Adipose tissue (tissue), 3 donors: Measurements from ENCODE around the gene HMG20A. TPM values are rescaled to one million over a fixed set of nuclear protein-coding genes. Genes with fewer than 3 reads are reported as not detected.

Experiments used
- H3K27ac ChIP-seq: one replicate; pipeline ENCODE4 v1.5.1; 2013; ENCODE audit warnings: low read depth, low read length
- WGBS, 3 donors: extraction: QIAGEN DNeasy Blood & Tissue Kit; methylation state at CpG; one replicate each; pipeline ENCODE4 v1.1.7; 2013; 5-methylcytosine and 5-hydroxymethylcytosine counted together
- polyA plus RNA-seq, 3 donors: library from polyadenylated mRNA; stranded (reverse); fragments of 200-250 nt; gene quantifications; one replicate each; pipeline ENCODE4 v1.2.3, GENCODE V29; 2013
- donor health status: healthy with polysubstance abuse.
- donor health status: Bipolar disorder and iron deficiency.
- donor health status: healthy.

HMG20A gene
- polyA plus RNA-seq, 3 donors = 7.9 to 12.4 (median 11.3) TPM

- 69 to 92% (median 86%) methylated on average over 6 of the region's 6 CpGs for WGBS, 3 donors
- no peak overlapping the region for H3K27ac ChIP-seq
Measured at GRCh38 chr15:77525400-77525811, 104.7 kb downstream of the HMG20A start.

- 82 to 96% (median 95%) methylated on average over 11 of the region's 11 CpGs for WGBS, 3 donors
- H3K27ac ChIP-seq = no peak overlapping the region
Measured at GRCh38 chr15:77525907-77526594, 105.4 kb downstream of the HMG20A start.

GRCh38 chr15:77526595-77527163, 106.0 kb downstream of the HMG20A start:
- WGBS, 3 donors = 82 to 91% (median 87%) methylated on average over 14 of the region's 14 CpGs
- H3K27ac ChIP-seq = no peak overlapping the region

- H3K27ac ChIP-seq = no peak overlapping the region
- 36 to 55% (median 40%) methylated on average over 14 to 15 of the region's 15 CpGs for WGBS, 3 donors
Measured at GRCh38 chr15:77527164-77527778, 106.6 kb downstream of the HMG20A start.

GRCh38 chr15:77527831-77528231, 107.1 kb downstream of the HMG20A start:
- H3K27ac ChIP-seq = no peak overlapping the region

GRCh38 chr15:77528290-77528967, 107.7 kb downstream of the HMG20A start:
- no peak overlapping the region for H3K27ac ChIP-seq
- WGBS, 3 donors = 75 to 80% (median 77%) methylated on average over 12 of the region's 12 CpGs

More at GRCh38 chr15:77527831-77528231, 107.1 kb downstream of the HMG20A start:
- WGBS, 3 donors = 71 to 81% (median 80%) methylated on average over 6 of the region's 6 CpGs

- no peak overlapping the region for H3K27ac ChIP-seq
- 68 to 77% (median 69%) methylated on average over 12 of the region's 12 CpGs for whole genome bisulfite sequencing, 3 donors
Measured at GRCh38 chr15:77528968-77529319, 108.3 kb downstream of the HMG20A start.

- H3K27ac ChIP-seq = no peak overlapping the region
- WGBS, 3 donors = 93 to 96% (median 96%) methylated on average over 10 of the region's 10 CpGs
Measured at GRCh38 chr15:77529394-77530159, 108.9 kb downstream of the HMG20A start.

GRCh38 chr15:77530576-77530975, 109.9 kb downstream of the HMG20A start:
- WGBS, 3 donors = 74 to 95% (median 92%) methylated on average over 7 of the region's 7 CpGs
- H3K27ac ChIP-seq = no peak overlapping the region

- WGBS, 3 donors = 90 to 95% (median 93%) methylated on average over 26 of the region's 26 CpGs
Measured at GRCh38 chr15:77531191-77532000, 110.7 kb downstream of the HMG20A start.

GRCh38 chr15:77532067-77532710, 111.5 kb downstream of the HMG20A start:
- H3K27ac ChIP-seq = no peak overlapping the region
- 87 to 96% (median 90%) methylated on average over 3 of the region's 3 CpGs for WGBS, 3 donors

More at GRCh38 chr15:77531191-77532000, 110.7 kb downstream of the HMG20A start:
- H3K27ac ChIP-seq = no peak overlapping the region

GRCh38 chr15:77532846-77533245, 112.2 kb downstream of the HMG20A start:
- 62 to 88% (median 79%) methylated on average over 7 of the region's 7 CpGs for WGBS, 3 donors

GRCh38 chr15:77533578-77534430, 113.1 kb downstream of the HMG20A start:
- WGBS, 3 donors = 58 to 73% (median 66%) methylated on average over 13 of the region's 13 CpGs
- H3K27ac ChIP-seq = no peak overlapping the region

More at GRCh38 chr15:77532846-77533245, 112.2 kb downstream of the HMG20A start:
- H3K27ac ChIP-seq = no peak overlapping the region
